Trophoblast cell (in vitro differentiated cells and primary cell): Measurements from ENCODE around the gene C1orf35. TPM values are rescaled to one million over a fixed set of nuclear protein-coding genes. Genes with fewer than 3 reads are reported as not detected.

Experiments used
- DNase-seq, 2 donors: peaks; one replicate each; pipeline ENCODE4 v3.0.0-alpha.2; 2016
- H2AFZ ChIP-seq: 2 replicates; pipeline ENCODE4 v1.6.1; 2013; ENCODE audit warnings: low read length, moderate library complexity, mild to moderate bottlenecking; ENCODE audit not compliant: insufficient read depth, poor library complexity
- H2AK5ac ChIP-seq: 2 replicates; pipeline ENCODE4 v1.6.1; 2013; ENCODE audit warnings: mild to moderate bottlenecking, low read length
- H2BK120ac ChIP-seq: 2 replicates; pipeline ENCODE4 v1.6.1; 2013; ENCODE audit warnings: low read length, mild to moderate bottlenecking, moderate library complexity; ENCODE audit not compliant: insufficient read depth, poor library complexity
- H2BK12ac ChIP-seq: 2 replicates; pipeline ENCODE4 v1.6.1; 2013; ENCODE audit warnings: mild to moderate bottlenecking, low read length, moderate library complexity
- H2BK5ac ChIP-seq: 2 replicates; pipeline ENCODE4 v1.6.1; 2013; ENCODE audit warnings: low read length, low read depth, moderate library complexity, mild to moderate bottlenecking; ENCODE audit not compliant: poor library complexity
- H3K14ac ChIP-seq: 2 replicates; pipeline ENCODE4 v1.6.1; 2013; ENCODE audit warnings: mild to moderate bottlenecking, low read length
- H3K18ac ChIP-seq: 2 replicates; pipeline ENCODE4 v1.6.1; 2013; ENCODE audit warnings: mild to moderate bottlenecking, low read length
- H3K23ac ChIP-seq: 2 replicates; pipeline ENCODE4 v1.6.1; 2013; ENCODE audit warnings: low read length
- H3K27ac ChIP-seq: 2 replicates; pipeline ENCODE4 v1.5.1; 2013; ENCODE audit warnings: low read depth, mild to moderate bottlenecking, inconsistent platforms, low read length, moderate library complexity
- H3K27me3 ChIP-seq: 2 replicates; pipeline ENCODE4 v1.6.1; 2013; ENCODE audit warnings: inconsistent platforms, mild to moderate bottlenecking, low read length, moderate library complexity; ENCODE audit not compliant: insufficient read depth
- H3K36me3 ChIP-seq, 2 experiments: 1 replicate in 1 of 2; 2 replicates in 1 of 2; pipeline ENCODE4 v1.6.1; 2013; ENCODE audit warnings: low read length in 2 of 2, mild to moderate bottlenecking in 2 of 2, moderate library complexity in 1 of 2; ENCODE audit not compliant: insufficient read depth in 2 of 2, control insufficient read depth in 1 of 2
- H3K4ac ChIP-seq: 2 replicates; pipeline ENCODE4 v1.6.1; 2013; ENCODE audit warnings: low read depth, mild to moderate bottlenecking, low read length, moderate library complexity
- H3K4me1 ChIP-seq, 2 experiments: 1 replicate in 1 of 2; 2 replicates in 1 of 2; pipeline ENCODE4 v1.6.1; 2013; ENCODE audit warnings: low read length in 2 of 2, mild to moderate bottlenecking in 2 of 2, moderate library complexity in 1 of 2; ENCODE audit not compliant: insufficient read depth in 2 of 2, control insufficient read depth in 1 of 2
- H3K4me2 ChIP-seq: 2 replicates; pipeline ENCODE4 v1.6.1; 2013; ENCODE audit warnings: inconsistent platforms, mild to moderate bottlenecking, low read length, moderate library complexity
- H3K4me3 ChIP-seq: 2 replicates; pipeline ENCODE4 v1.5.1; 2013; ENCODE audit warnings: mild to moderate bottlenecking, low read depth, low read length, inconsistent platforms
- H3K79me1 ChIP-seq: one replicate; pipeline ENCODE4 v1.6.1; 2013; ENCODE audit warnings: low read length
- H3K79me2 ChIP-seq: 2 replicates; pipeline ENCODE4 v1.6.1; 2013; ENCODE audit warnings: low read length, mild to moderate bottlenecking; ENCODE audit not compliant: control insufficient read depth, insufficient read depth, poor library complexity
- H3K9ac ChIP-seq: 2 replicates; pipeline ENCODE4 v1.6.1; 2013; ENCODE audit warnings: mild to moderate bottlenecking, low read length
- H3K9me3 ChIP-seq: 2 replicates; pipeline ENCODE4 v1.6.1; 2013; ENCODE audit warnings: low read depth, mild to moderate bottlenecking, control low read depth, inconsistent platforms, low read length; ENCODE audit not compliant: insufficient read depth
- H4K12ac ChIP-seq: 2 replicates; pipeline ENCODE4 v1.6.1; 2013; ENCODE audit warnings: low read depth, mild to moderate bottlenecking, low read length, moderate library complexity
- H4K8ac ChIP-seq: 2 replicates; pipeline ENCODE4 v1.6.1; 2013; ENCODE audit warnings: low read depth, mild to moderate bottlenecking, low read length, moderate library complexity
- H4K91ac ChIP-seq: one replicate; pipeline ENCODE4 v1.6.1; 2013; ENCODE audit warnings: low read depth, mild to moderate bottlenecking, low read length, moderate library complexity
- WGBS: extraction: QIAGEN DNeasy Blood & Tissue Kit; methylation state at CpG from one replicate; pipeline ENCODE4 v1.1.7; 2013; ENCODE audit warnings: missing lambda C conversion rate; ENCODE audit not compliant: insufficient read length, insufficient coverage; ENCODE audit errors: extremely low coverage; 5-methylcytosine and 5-hydroxymethylcytosine counted together
- polyA plus RNA-seq: library from polyadenylated mRNA; stranded (reverse); fragments of 200-250 nt; gene quantifications from 2 replicates; pipeline ENCODE4 v1.2.3, GENCODE V29; 2013

The C1orf35 gene
- 17.6 and 18.1 TPM in 2 replicates for polyA plus RNA-seq

DNA sequence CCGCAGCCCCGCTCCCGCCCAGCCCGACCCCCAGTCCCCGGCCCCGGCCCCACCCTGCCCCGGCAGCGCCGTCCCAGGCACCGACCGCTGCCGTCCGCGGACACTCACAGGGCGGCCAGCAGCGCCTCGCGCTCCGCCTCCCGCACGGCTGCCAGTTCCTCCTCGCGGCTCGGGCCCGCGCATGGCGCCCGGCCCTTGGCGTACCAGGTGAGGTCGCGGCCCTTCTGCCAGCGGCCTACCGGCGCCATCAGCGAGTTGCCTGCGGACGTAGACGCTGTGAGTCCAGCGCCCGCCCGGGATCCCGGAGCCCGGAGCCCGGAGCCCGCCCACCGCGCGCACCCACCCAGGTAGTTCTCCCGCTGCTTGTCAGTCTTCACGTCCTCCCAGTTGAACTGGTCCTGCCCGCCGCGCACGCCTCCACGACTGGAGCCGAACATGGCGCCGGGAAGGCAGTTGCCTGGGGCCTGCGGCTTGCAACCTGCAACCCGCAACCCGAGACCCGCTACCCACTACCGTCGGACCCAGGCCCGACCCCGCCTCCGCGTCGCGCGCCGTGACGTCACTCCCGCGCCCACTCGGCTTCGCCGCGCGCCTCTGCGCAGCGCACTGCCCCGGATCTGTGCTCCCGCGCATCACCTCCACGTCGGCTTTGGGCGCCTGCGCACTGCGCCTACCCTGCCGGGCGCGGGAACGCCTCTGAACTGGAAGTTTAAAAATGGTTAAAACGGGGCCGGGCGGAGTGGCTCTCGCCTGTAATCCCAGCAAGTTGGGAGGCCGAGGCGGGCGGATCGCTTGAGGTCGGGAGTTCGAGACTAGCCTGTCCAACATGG is at the start of gene C1orf35:
TSS of gene C1orf35 (minus strand) at position 535 of the 830 bp plus-strand sequence. CDS start at position 437, 98 bp downstream.
- peaks cover 10 to 11% of the 10 kb centered on the region in 2 experiments for H3K4me1 ChIP-seq
- H3K27me3 ChIP-seq, result no peaks in the 10 kb centered on the region
- WGBS, result no CpG with 5 or more reads among the region's 104 CpGs
- H4K91ac ChIP-seq, result peak within 1 kb of the TSS; percentile 82
- H3K27ac ChIP-seq, result peak within 1 kb of the TSS; percentile 57
- H3K14ac ChIP-seq, result peak within 1 kb of the TSS; percentile 83
- peak within 1 kb of the TSS; percentile 98 for H3K4me3 ChIP-seq
- H2AFZ ChIP-seq, result peak within 1 kb of the TSS; percentile 87
- peak within 1 kb of the TSS; percentile 88 for H4K12ac ChIP-seq
- peaks cover 2% of the 10 kb centered on the region for H3K9me3 ChIP-seq
- peaks cover 7% of the 10 kb centered on the region for H3K79me2 ChIP-seq
- peak within 1 kb of the TSS; percentile 81 for H3K4me2 ChIP-seq
- H3K18ac ChIP-seq, result peak within 1 kb of the TSS; percentile 49
- H2BK120ac ChIP-seq, result peak within 1 kb of the TSS; percentile 49
- H4K8ac ChIP-seq, result peak within 1 kb of the TSS; percentile 90
- H2AK5ac ChIP-seq, result peak within 1 kb of the TSS; percentile 35
- H2BK12ac ChIP-seq, result no peak within 1 kb of the TSS
- H2BK5ac ChIP-seq, result peak within 1 kb of the TSS; percentile 69
- peaks cover 11% of the 10 kb centered on the region for H3K79me1 ChIP-seq
- H3K36me3 ChIP-seq, result peaks cover 46 to 47% of the 10 kb centered on the region in 2 experiments
- DNase-seq, result peak; percentile 94 to 97
- no peak within 1 kb of the TSS for H3K23ac ChIP-seq
- H3K9ac ChIP-seq, result peak within 1 kb of the TSS; percentile 61
- H3K4ac ChIP-seq, result peak within 1 kb of the TSS; percentile 55

DNA sequence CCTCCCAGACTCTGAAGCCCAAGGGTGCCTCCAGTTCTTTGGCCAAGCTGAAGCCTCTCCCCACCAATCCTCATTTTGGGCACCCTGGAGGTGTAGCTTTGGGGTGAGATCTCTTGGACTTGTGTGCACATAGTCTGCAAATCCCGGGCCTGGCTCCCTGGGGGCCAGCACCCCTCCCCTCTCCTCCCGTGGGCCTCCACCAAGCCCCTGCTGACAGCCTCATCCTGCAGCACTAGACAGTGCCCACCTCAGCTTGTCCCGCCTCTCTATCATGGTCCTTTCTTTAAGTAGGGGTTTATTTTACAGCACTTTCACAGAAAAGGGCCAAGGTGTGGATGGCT is 49.8 kb upstream of the C1orf35 start:
- H2BK120ac ChIP-seq, result no peak overlapping the region
- no CpG with 5 or more reads among the region's 3 CpGs for WGBS
- H2BK5ac ChIP-seq, result no peak overlapping the region
- no peak overlapping the region for H2AK5ac ChIP-seq
- no peak overlapping the region for H3K4me3 ChIP-seq
- H4K8ac ChIP-seq, result no peak overlapping the region
- H3K9me3 ChIP-seq, result no peaks in the 10 kb centered on the region
- no peak overlapping the region for H3K27ac ChIP-seq
- H3K23ac ChIP-seq, result no peak overlapping the region
- H3K4me2 ChIP-seq, result no peak overlapping the region
- H4K91ac ChIP-seq, result no peak overlapping the region
- no peak overlapping the region for H2AFZ ChIP-seq
- H3K18ac ChIP-seq, result no peak overlapping the region
- H4K12ac ChIP-seq, result no peak overlapping the region
- H3K36me3 ChIP-seq, result peaks cover 13 to 15% of the 10 kb centered on the region in 2 experiments
- peaks cover 11% of the 10 kb centered on the region for H3K79me1 ChIP-seq
- peaks cover 21 to 22% of the 10 kb centered on the region in 2 experiments for H3K4me1 ChIP-seq
- no peak overlapping the region for H3K9ac ChIP-seq
- H3K79me2 ChIP-seq, result peaks cover 3% of the 10 kb centered on the region
- no peak overlapping the region for H3K14ac ChIP-seq
- H3K27me3 ChIP-seq, result no peaks in the 10 kb centered on the region
- no peak overlapping the region for H3K4ac ChIP-seq
- DNase-seq, result no peak
- no peak overlapping the region for H2BK12ac ChIP-seq

DNA sequence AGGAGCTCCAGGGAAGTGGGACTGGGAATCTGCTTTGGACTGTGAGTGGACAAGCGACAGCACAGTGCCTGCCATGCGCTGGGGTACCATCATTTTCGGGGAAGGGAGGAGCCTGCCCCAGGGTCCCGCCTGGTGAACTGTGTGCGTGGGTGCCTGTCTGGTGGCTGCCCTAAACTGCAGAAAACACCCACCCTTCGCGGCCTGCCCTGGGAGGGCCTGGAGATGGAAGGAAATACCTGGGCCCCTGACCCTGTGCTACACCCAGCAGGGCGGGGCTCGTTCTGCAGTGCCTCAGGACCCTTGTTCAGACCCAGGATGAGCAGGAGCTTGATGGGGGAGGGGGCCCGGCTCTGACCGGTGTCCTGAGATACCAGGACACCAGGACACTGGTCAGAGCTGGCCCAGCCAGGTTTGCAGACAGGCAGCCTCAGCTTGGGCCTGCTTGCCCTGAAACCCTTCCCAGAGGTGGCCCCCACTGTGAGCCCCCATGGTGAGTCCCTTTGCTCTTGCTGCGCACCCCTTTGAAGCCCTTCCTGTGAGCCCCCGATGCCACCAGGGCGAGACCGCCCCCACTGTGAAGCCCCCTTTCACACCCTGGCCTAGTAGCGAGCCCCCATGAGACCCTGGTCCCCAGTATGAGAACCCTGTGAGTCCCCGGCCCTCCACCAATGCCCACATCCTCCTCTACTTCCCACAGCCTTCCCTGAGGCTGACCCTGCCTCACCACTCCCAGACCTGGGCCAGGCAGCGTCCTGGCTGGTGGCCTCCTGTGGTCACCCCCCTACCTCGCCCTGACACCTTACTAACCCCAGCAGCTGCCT is 49.2 kb upstream of the C1orf35 start:
- no peaks in the 10 kb centered on the region for H3K9me3 ChIP-seq
- no peaks in the 10 kb centered on the region for H3K27me3 ChIP-seq
- H2AFZ ChIP-seq, result no peak overlapping the region
- H4K8ac ChIP-seq, result no peak overlapping the region
- no peak overlapping the region for H3K4me2 ChIP-seq
- H2BK12ac ChIP-seq, result no peak overlapping the region
- H3K4me3 ChIP-seq, result no peak overlapping the region
- H2AK5ac ChIP-seq, result no peak overlapping the region
- H3K18ac ChIP-seq, result no peak overlapping the region
- no peak overlapping the region for H3K14ac ChIP-seq
- H3K79me2 ChIP-seq, result peaks cover 3% of the 10 kb centered on the region
- no peak overlapping the region for H3K27ac ChIP-seq
- no peak overlapping the region for H4K12ac ChIP-seq
- no peak overlapping the region for H3K4ac ChIP-seq
- WGBS, result no CpG with 5 or more reads among the region's 19 CpGs
- peaks cover 21 to 22% of the 10 kb centered on the region in 2 experiments for H3K4me1 ChIP-seq
- no peak overlapping the region for H4K91ac ChIP-seq
- H2BK5ac ChIP-seq, result no peak overlapping the region
- DNase-seq, result no peak
- no peak overlapping the region for H3K9ac ChIP-seq
- no peak overlapping the region for H2BK120ac ChIP-seq
- peaks cover 17 to 21% of the 10 kb centered on the region in 2 experiments for H3K36me3 ChIP-seq
- peaks cover 11% of the 10 kb centered on the region for H3K79me1 ChIP-seq
- no peak overlapping the region for H3K23ac ChIP-seq

DNA sequence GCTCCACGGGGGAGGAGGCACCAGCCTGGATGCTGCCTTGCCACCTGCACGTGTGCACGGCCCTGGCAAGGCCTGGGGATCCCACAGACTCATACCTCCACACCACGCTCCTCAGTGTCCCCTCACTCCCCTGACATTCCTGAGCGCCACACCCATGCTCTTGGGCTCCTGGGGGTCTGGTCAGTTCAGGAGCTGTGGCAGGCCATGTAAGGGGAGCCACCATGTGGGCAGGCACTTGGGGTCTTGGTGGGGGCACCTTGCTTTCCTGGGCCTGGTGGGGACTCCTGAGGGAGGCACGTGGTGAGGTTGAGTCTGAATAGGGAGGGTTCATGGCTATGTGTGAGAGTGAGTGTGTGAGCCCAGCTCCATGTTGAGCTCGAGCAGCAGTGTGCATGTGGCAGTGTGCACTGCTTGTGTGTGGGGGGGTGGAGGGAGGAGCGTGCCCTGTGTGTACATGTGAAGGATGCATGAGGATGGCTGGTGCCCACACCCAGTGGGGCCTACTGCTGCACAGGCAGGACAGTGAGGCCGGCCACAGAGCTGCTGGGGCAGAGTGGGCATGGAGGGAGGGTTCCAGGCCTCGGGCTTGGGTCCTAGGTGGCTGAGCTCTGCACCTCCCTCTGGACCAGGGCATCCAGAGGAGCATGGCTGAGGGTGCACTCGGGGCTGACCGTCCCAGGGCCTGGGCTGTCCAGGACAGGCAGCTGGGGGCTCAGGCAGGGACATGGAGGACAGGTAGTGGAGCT is 48.2 kb upstream of the C1orf35 start:
- H2BK12ac ChIP-seq, result no peak overlapping the region
- no peak overlapping the region for H3K4me3 ChIP-seq
- peaks cover 3% of the 10 kb centered on the region for H3K79me2 ChIP-seq
- H2BK120ac ChIP-seq, result no peak overlapping the region
- no peak overlapping the region for H2AFZ ChIP-seq
- peak overlapping the region; percentile 50 for H2AK5ac ChIP-seq
- no peak overlapping the region for H2BK5ac ChIP-seq
- H4K12ac ChIP-seq, result no peak overlapping the region
- no peak overlapping the region for H3K9ac ChIP-seq
- no peak overlapping the region for H3K4ac ChIP-seq
- H3K79me1 ChIP-seq, result peaks cover 11% of the 10 kb centered on the region
- no peak overlapping the region for H3K27ac ChIP-seq
- no peaks in the 10 kb centered on the region for H3K27me3 ChIP-seq
- no peak for DNase-seq
- H4K91ac ChIP-seq, result peak overlapping the region; percentile 25
- H3K18ac ChIP-seq, result peak overlapping the region; percentile 30
- peaks cover 21 to 22% of the 10 kb centered on the region in 2 experiments for H3K4me1 ChIP-seq
- H3K9me3 ChIP-seq, result peaks cover 2% of the 10 kb centered on the region
- WGBS, result no CpG with 5 or more reads among the region's 12 CpGs
- H4K8ac ChIP-seq, result no peak overlapping the region
- H3K23ac ChIP-seq, result no peak overlapping the region
- H3K36me3 ChIP-seq, result peaks cover 25 to 30% of the 10 kb centered on the region in 2 experiments
- H3K4me2 ChIP-seq, result no peak overlapping the region
- no peak overlapping the region for H3K14ac ChIP-seq
